DMS114 treated with DMSO at 0.1 percent for 48 hours (cell line): ENCODE results near the gene RXFP1.

Experiments used
- DNase-seq: peaks from one replicate; lab custom pipeline; 2025; ENCODE audit not compliant: unreplicated experiment; lab: John Stamatoyannopoulos, UW

Gene RXFP1

DNA sequence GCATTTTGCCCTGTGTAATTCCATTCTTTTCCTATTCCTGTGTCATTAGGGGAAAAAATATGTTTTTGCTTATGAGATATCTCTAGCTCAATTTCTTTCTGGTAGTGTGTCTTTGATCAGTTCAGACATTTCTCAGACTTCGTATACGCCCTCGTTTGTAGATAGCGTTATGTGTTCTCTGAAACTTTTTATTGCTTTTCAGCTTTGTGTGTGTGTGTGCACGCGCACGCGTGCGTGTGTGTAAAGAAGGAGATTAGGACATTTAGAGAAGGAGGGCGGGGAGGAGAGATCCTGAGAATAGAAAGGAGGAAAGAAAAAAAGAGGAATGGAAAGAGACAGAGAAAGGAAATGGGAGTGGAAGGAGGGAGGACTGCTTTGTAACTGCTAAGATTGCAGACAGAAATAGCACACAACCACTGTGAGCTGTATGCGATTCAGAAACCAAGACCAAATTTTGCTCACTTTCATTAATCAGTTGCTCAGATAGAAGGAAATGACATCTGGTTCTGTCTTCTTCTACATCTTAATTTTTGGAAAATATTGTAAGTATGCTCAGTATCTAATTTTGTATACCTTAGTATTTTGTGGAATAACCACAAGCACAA is at the start of gene RXFP1:
Gene RXFP1 (plus strand): TSS at position 399 of the 605 bp plus-strand sequence. CDS start 95 bp downstream, at position 494.
- no peak for DNase-seq

DNA sequence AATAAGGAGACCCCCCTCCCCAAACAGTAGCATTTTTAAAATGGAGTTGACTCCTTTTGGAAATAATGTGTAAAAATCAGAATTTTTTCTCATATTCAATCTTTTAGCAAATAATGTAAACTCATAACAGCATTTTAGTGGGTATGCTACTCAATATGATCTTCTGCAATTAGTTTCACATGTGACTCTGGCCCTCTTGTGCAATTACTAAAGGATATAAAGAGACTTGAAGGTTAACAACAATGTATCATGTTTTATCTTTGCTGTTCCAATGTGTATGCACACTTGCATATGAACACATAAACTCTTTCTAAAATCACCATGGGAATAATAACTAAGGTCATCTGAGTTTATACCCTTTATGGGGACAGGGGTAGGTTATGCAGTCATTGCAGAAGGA is 39.9 kb upstream of the RXFP1 start:
- no peak for DNase-seq

- no peak for DNase-seq
Observed at GRCh38 chr4:158484173-158484885, 37.4 kb upstream of the RXFP1 start.

DNA sequence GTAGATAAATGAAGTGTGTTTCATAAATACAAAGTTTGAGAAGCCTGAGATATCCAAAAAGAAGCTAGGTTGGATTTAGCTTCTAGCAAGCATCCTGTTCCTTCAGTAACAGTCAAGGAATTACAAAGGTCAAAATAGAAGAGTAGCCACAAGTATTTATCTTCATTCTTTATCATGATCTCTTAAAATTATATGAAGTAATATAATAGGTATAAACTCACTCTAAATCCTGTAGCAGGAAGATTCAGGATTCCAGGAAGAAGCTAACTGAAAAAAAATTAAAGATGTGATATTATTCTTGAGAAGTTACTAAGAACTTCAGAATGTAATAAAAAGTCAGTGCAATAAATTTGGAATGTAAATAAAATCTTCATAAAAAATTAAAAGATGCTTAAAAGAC is 31.1 kb upstream of the RXFP1 start:
- no peak for DNase-seq

- DNase-seq: no peak
Observed at GRCh38 chr4:158492391-158492790, 29.3 kb upstream of the RXFP1 start.

- DNase-seq: no peak
Observed at GRCh38 chr4:158496030-158496741, 25.5 kb upstream of the RXFP1 start.

- DNase-seq: no peak
Observed at GRCh38 chr4:158500054-158500453, 21.6 kb upstream of the RXFP1 start.

- DNase-seq: no peak
Observed at GRCh38 chr4:158513256-158513655, 8.4 kb upstream of the RXFP1 start.

DNA sequence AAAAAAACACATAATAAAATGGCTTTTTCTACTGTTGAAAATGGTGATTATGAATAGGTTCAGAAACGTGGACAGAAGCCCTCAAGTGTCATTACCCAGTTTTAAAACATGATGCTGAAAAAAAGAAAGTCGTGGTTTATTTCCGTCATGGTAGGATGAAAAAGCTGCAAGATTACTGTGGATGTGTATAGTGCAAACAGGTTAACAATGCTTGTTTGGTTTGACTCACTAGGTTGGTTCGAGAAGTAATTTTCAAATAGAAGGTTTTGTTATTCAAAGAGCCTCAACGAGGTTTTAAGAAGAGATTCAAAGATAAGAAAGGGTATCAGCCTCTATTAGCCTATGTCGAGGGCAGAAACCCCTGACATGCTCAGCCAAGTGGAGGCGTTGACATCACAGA is 2.5 kb upstream of the RXFP1 start:
- DNase-seq: no peak

GRCh38 chr4:158523990-158524535 is 2.4 kb downstream of the RXFP1 start:
- no peak for DNase-seq

- DNase-seq: no peak
Observed at GRCh38 chr4:158527516-158527915, 5.8 kb downstream of the RXFP1 start.

GRCh38 chr4:158529505-158529904 is 7.8 kb downstream of the RXFP1 start:
- DNase-seq: no peak

DNA sequence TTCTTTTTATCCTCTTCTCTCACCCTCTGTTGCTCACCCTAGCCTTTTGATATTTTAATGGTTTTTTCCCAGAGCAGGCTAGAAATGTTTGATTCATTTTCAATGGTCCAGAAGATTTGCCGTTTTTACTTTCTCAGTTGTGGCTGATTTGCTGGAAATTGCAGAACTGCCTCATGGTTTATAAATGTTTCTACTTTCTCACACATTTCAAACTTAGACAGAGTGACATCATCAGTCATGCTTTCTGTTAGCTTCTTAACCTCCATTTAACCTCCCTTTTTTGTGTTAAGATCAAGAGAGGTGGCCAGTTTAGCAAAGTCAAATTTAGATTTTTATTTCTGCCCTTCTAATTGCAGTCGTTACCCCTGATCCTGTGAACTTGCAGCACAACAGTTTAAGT is 8.7 kb downstream of the RXFP1 start:
- DNase-seq: no peak

- DNase-seq: no peak
Observed at GRCh38 chr4:158530898-158531297, 9.2 kb downstream of the RXFP1 start.

GRCh38 chr4:158532556-158533231 is 11.0 kb downstream of the RXFP1 start:
- no peak for DNase-seq

DNA sequence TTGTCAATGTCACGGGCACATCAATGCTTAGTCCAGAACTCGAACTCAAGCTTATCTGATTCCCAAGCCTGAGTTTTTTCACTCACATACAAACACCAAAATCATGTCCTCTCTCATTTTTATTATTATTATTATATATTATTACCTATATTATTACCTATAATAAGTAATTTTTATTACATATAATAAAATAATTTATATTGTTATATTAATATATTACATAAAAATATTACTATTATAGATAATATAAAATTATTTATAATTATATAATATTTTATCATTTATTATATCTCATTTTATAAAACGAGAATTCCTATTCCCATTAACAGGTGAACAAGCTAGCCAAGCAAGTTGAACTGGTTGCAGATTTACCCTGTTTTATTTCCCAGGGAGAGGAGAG is 13.0 kb downstream of the RXFP1 start:
- no peak for DNase-seq

DNA sequence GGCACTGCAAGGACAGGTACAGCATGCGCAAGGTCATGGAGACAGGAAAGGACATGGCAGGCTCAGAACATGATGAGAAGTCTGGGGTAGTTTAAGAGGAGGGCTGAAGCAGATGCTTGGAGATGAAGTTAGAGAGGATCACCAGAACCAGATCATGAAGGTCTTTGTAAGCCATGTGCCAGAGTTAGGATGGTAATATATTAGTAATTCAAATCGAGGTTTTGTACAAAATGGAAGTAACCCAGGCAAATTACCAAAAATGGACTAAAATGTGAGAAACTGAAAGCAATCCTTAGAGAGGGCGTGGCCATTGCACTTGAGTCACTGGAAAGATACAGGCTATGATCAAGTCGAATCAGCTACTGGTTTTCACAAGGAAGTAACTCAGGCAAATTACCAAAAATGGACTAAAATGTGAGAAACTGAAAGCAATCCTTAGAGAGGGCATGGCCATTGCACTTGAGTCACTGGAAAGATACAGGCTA is 13.5 kb downstream of the RXFP1 start:
- no peak for DNase-seq

DNA sequence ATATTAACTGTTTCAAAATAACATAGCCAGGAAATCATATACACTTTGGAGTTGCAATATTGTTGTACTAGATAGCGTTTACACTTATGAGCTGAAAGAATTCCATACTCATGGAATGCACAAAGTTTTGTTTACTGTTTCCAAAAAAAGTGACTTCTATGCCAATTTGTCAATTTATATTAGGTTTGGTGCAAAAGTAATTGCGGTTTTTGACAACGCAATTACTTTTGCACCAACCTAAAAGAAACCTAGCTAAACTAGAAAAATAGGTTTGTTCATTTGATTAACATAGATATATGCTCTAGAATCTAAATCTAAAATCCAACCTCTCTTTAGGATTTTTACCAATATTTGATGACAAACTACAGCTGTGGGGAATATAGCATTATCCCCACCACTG is 15.2 kb downstream of the RXFP1 start:
- DNase-seq: no peak

DNA sequence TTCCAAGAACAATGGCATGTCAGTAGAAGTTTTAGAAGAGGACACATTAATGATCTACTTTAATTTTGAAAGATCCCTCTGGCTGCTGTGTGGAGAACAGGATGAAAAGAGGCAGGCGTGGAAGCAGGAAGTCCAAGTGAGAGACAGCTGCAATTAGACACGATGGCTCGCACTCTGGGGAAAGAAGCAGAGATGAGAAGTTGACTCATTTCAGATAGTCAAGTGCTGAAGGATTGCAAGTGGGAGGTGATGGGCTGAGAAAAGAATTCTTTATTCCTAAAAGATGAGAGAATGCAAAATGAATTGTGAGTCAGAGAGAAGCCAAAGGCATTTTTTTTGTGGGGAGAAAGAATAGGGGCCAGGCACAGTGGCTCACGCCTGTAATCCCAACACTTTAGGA is 16.5 kb downstream of the RXFP1 start:
- no peak for DNase-seq

GRCh38 chr4:158538911-158539310 is 17.2 kb downstream of the RXFP1 start:
- DNase-seq: no peak
